Measurements from ENCODE around the gene CD28.

DNA sequence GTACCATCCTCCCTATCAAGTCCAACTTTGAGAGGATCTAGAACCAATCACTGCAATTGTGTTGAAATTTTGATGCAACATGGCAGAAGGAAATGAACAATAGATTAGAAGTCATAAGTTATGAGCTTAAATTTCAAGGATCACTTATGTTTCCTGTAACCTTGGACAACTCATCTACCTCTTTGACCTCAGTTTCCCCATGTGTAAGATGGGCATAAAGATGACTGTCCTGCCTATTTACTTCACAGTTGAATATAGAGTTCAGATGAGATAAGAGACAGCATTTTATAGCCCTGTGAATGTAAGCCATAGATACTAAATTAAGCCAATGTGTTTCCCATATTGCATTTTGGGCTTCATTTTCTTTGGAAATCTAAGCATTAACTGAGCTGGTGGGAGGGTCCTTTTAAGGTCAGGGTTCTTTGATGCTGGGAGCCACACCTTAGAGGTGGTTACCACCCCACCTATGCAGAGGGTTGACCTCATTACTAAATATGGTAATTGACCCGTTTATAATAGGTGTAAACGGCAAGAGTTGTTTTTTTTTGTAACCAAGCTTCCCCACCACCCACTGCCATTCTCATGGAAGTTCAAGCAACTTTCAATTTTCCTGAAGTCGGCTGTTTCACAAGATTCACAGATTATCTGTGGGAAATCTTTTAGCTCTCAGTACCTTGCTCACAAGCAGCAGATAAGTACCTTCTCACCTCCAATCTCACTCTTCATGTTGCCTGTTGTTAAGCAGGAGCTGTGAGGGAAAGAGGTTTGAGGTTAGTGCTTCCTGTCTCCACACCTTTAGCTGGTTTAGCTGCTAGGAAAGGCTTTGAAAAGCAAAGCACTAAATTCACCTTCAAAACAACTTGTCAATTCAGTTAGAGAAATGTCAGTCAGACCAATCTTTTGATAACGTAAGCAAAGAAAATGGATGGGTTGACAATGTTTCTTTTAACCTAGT, 13.3 kb downstream of the CD28 start:
- TF ChIP-seq, protein P1, sequence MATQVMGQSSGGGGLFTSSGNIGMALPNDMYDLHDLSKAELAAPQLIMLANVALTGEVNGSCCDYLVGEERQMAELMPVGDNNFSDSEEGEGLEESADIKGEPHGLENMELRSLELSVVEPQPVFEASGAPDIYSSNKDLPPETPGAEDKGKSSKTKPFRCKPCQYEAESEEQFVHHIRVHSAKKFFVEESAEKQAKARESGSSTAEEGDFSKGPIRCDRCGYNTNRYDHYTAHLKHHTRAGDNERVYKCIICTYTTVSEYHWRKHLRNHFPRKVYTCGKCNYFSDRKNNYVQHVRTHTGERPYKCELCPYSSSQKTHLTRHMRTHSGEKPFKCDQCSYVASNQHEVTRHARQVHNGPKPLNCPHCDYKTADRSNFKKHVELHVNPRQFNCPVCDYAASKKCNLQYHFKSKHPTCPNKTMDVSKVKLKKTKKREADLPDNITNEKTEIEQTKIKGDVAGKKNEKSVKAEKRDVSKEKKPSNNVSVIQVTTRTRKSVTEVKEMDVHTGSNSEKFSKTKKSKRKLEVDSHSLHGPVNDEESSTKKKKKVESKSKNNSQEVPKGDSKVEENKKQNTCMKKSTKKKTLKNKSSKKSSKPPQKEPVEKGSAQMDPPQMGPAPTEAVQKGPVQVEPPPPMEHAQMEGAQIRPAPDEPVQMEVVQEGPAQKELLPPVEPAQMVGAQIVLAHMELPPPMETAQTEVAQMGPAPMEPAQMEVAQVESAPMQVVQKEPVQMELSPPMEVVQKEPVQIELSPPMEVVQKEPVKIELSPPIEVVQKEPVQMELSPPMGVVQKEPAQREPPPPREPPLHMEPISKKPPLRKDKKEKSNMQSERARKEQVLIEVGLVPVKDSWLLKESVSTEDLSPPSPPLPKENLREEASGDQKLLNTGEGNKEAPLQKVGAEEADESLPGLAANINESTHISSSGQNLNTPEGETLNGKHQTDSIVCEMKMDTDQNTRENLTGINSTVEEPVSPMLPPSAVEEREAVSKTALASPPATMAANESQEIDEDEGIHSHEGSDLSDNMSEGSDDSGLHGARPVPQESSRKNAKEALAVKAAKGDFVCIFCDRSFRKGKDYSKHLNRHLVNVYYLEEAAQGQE (IDR thresholded peaks at IDR 0.05; ENCODE audit: low read depth) = no peak
- no peak for TF ChIP-seq RAD21 (IDR thresholded peaks at IDR 0.05; ENCODE audit: low read depth)
- no peak for TF ChIP-seq EP300 (IDR thresholded peaks at IDR 0.05; ENCODE audit: borderline replicate concordance)
- TF ChIP-seq, protein P2, sequence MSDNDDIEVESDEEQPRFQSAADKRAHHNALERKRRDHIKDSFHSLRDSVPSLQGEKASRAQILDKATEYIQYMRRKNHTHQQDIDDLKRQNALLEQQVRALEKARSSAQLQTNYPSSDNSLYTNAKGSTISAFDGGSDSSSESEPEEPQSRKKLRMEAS (IDR thresholded peaks at IDR 0.05) = no peak
- TF ChIP-seq CEBPB (IDR thresholded peaks at IDR 0.05) = no peak
- TF ChIP-seq FOXM1 (IDR thresholded peaks at IDR 0.05; ENCODE audit: borderline replicate concordance, low read depth) = no peak
- TF ChIP-seq CREB1 (IDR thresholded peaks at IDR 0.05; ENCODE audit: low read depth) = no peak
- no peak for TF ChIP-seq TEAD4 (IDR thresholded peaks at IDR 0.05)
- no peak for TF ChIP-seq TCF12 (IDR thresholded peaks at IDR 0.05; ENCODE audit: low read depth)
- no peak for TF ChIP-seq YY1 (IDR thresholded peaks at IDR 0.05; ENCODE audit: low read depth)
- no peak for TF ChIP-seq EGR1 (IDR thresholded peaks at IDR 0.05)
- TF ChIP-seq NFIC (IDR thresholded peaks at IDR 0.05) = no peak
